NCI-H526 treated with DMSO at 0.1 percent for 48 hours (cell line): Measurements from ENCODE around the gene ZNF44.

Source experiments
- DNase-seq: peaks from one replicate; lab custom pipeline; 2025; lab: John Stamatoyannopoulos, UW

The ZNF44 gene

GRCh38 chr19:12261554-12261953, 33.1 kb downstream of the ZNF44 start:
- no peak for DNase-seq

- DNase-seq, result no peak
Measured at GRCh38 chr19:12260861-12261260, 33.8 kb downstream of the ZNF44 start.

- DNase-seq, result no peak
Measured at GRCh38 chr19:12260236-12260635, 34.4 kb downstream of the ZNF44 start.

- no peak for DNase-seq
Measured at GRCh38 chr19:12255372-12255771, 39.3 kb downstream of the ZNF44 start.

- no peak for DNase-seq
Measured at GRCh38 chr19:12247644-12248222, 47.0 kb downstream of the ZNF44 start.

GRCh38 chr19:12244370-12244769, 50.3 kb downstream of the ZNF44 start:
- no peak for DNase-seq

- DNase-seq, result no peak
Measured at GRCh38 chr19:12237143-12237839, 57.4 kb downstream of the ZNF44 start.

GRCh38 chr19:12232961-12233360, 61.7 kb downstream of the ZNF44 start:
- DNase-seq, result no peak

- DNase-seq, result no peak
Measured at GRCh38 chr19:12230751-12231733, 63.6 kb downstream of the ZNF44 start.

GRCh38 chr19:12229990-12230389, 64.7 kb downstream of the ZNF44 start:
- no peak for DNase-seq

- no peak for DNase-seq
Measured at GRCh38 chr19:12224676-12225075, 70.0 kb downstream of the ZNF44 start.

GRCh38 chr19:12222980-12223630, 71.6 kb downstream of the ZNF44 start:
- no peak for DNase-seq
